SK-N-SH (cell line): Measurements from ENCODE around the gene SLC39A3. TPM values are rescaled to one million over a fixed set of nuclear protein-coding genes. Genes with fewer than 3 reads are reported as not detected.

Source experiments
- CTCF ChIA-PET: fragments of 300-600, 350-600 bp; formaldehyde crosslinking; extraction: SDS; loops from one replicate; lab custom pipeline; 2021; lab: Yijun Ruan, JAX
- POLR2A ChIA-PET: fragments of 350-600 bp; sonication (Branson Sonifier 250); formaldehyde crosslinking; extraction: SDS; loops from one replicate; lab custom pipeline; 2020; ENCODE audit warnings: antibody characterized with exemption, inconsistent platforms; lab: Yijun Ruan, JAX
- DNase-seq: peaks from one replicate; pipeline ENCODE4 v3.0.0; 2012
- H2AFZ ChIP-seq: fragments of 200-600 bp; sonication (generic); 2 replicates; pipeline ENCODE4 v1.8.1; 2016; ENCODE audit warnings: antibody characterized with exemption, mild to moderate bottlenecking, low read depth
- H3F3A ChIP-seq: fragments of 200-600 bp; sonication (generic); replicated peaks from 2 replicates; pipeline ENCODE3; 2016; ENCODE audit warnings: antibody characterized with exemption, mild to moderate bottlenecking; ENCODE audit not compliant: insufficient read depth
- H3K27ac ChIP-seq, 2 experiments: fragments of 200-500 bp in 1 of 2; fragments of 200-600 bp in 1 of 2; sonication (Bioruptor generic) in 1 of 2; sonication (generic), shearing (Covaris generic) in 1 of 2; 2 replicates each; pipeline versions ENCODE4 v1.5.1 to v1.6.1; 2014 to 2016; ENCODE audit warnings: low read depth in 2 of 2, inconsistent platforms in 1 of 2, low read length in 1 of 2, mild to moderate bottlenecking in 1 of 2, mixed read lengths in 1 of 2
- H3K27me3 ChIP-seq: fragments of 200-600 bp; sonication (generic), shearing (Covaris generic); 2 replicates; pipeline ENCODE4 v1.6.1; 2016; ENCODE audit warnings: mixed run types; ENCODE audit not compliant: insufficient read depth
- H3K36me3 ChIP-seq, 2 experiments: fragments of 200-500 bp in 1 of 2; fragments of 200-600 bp in 1 of 2; sonication (Bioruptor generic) in 1 of 2; sonication (generic) in 1 of 2; replicated peaks in 1 of 2; 2 replicates each; pipeline versions ENCODE3 to v1.5.1; 2014 to 2016; ENCODE audit warnings: low read length in 1 of 2, mild to moderate bottlenecking in 1 of 2; ENCODE audit not compliant: insufficient read depth in 2 of 2, control insufficient read depth in 1 of 2
- H3K4me1 ChIP-seq, 2 experiments: fragments of 200-500 bp in 1 of 2; fragments of 200-600 bp in 1 of 2; sonication (Bioruptor generic) in 1 of 2; sonication (generic), shearing (Covaris generic) in 1 of 2; 2 replicates each; pipeline versions ENCODE4 v1.5.1 to v1.6.1; 2014 to 2016; ENCODE audit warnings: low read depth in 1 of 2, low read length in 1 of 2, mixed run types in 1 of 2; ENCODE audit not compliant: insufficient read depth in 2 of 2, control insufficient read depth in 1 of 2
- H3K4me2 ChIP-seq: fragments of 200-600 bp; sonication (generic), shearing (Covaris generic); 2 replicates; pipeline ENCODE4 v1.6.1; 2017; ENCODE audit warnings: mixed run types
- H3K4me3 ChIP-seq, 2 experiments: fragments of 200-500 bp in 1 of 2; fragments of 200-600 bp in 1 of 2; sonication (Bioruptor generic) in 1 of 2; sonication (generic), shearing (Covaris generic) in 1 of 2; 2 replicates each; pipeline versions ENCODE4 v1.5.1 to v1.8.1; 2014 to 2016; ENCODE audit warnings: low read depth in 2 of 2, inconsistent platforms in 1 of 2, low read length in 1 of 2, mild to moderate bottlenecking in 1 of 2, mixed read lengths in 1 of 2, moderate library complexity in 1 of 2
- H3K79me2 ChIP-seq: fragments of 200-600 bp; sonication (generic); 2 replicates; pipeline ENCODE4 v1.8.1; 2017; ENCODE audit warnings: mild to moderate bottlenecking; ENCODE audit not compliant: insufficient read depth
- H3K9ac ChIP-seq: fragments of 200-600 bp; sonication (generic); 2 replicates; pipeline ENCODE4 v1.6.1; 2017; ENCODE audit warnings: mixed run types
- H3K9me2 ChIP-seq: fragments of 200-600 bp; sonication (generic); 2 replicates; pipeline ENCODE4 v1.6.1; 2017; ENCODE audit warnings: mixed run types
- H3K9me3 ChIP-seq: fragments of 200-600 bp; sonication (generic); 2 replicates; pipeline ENCODE4 v1.6.1; 2017; ENCODE audit warnings: mixed run types, mild to moderate bottlenecking, moderate library complexity
- H4K20me1 ChIP-seq: fragments of 200-600 bp; sonication (generic); 2 replicates; pipeline ENCODE4 v1.6.1; 2017; ENCODE audit warnings: mild to moderate bottlenecking, mixed run types; ENCODE audit not compliant: insufficient read depth
- CHD2 ChIP-seq: fragments of 150-350 bp; IDR thresholded peaks from 2 replicates; pipeline ENCODE4 v1.6.1; 2018; ENCODE audit warnings: low read length; ENCODE audit not compliant: partially characterized antibody
- ELF1 ChIP-seq: IDR thresholded peaks from 2 replicates; pipeline ENCODE4 v1.4.0; 2012
- EZH2phosphoT487 ChIP-seq: fragments of 200-600 bp; sonication (generic); IDR thresholded peaks from 2 replicates; pipeline ENCODE4 v1.6.1; 2017; ENCODE audit warnings: low read depth, mixed run types, mild to moderate bottlenecking, antibody characterized with exemption, moderate library complexity, borderline replicate concordance
- FOXJ3 ChIP-seq: sonication (generic); formaldehyde crosslinking; IDR thresholded peaks from 2 replicates; pipeline ENCODE4 v1.5.1; 2020; ENCODE audit warnings: mild to moderate bottlenecking, missing genetic modification reagents
- GABPA ChIP-seq: IDR thresholded peaks from 2 replicates; pipeline ENCODE4 v1.4.0; 2012; ENCODE audit warnings: low read depth, mild to moderate bottlenecking
- JUND ChIP-seq: IDR thresholded peaks from 2 replicates; pipeline ENCODE4 v1.4.0; 2012
- MAX ChIP-seq: IDR thresholded peaks from 2 replicates; pipeline ENCODE4 v1.4.0; 2012; ENCODE audit warnings: low read depth
- MEF2A ChIP-seq: IDR thresholded peaks from 2 replicates; pipeline ENCODE4 v1.4.0; 2012; ENCODE audit warnings: low read depth, borderline replicate concordance
- MXI1 ChIP-seq: IDR thresholded peaks from 2 replicates; pipeline ENCODE4 v1.6.1; 2012; ENCODE audit warnings: mild to moderate bottlenecking, low read depth, low read length, improper control_type of control experiment
- NRF1 ChIP-seq: IDR thresholded peaks from 2 replicates; pipeline ENCODE4 v1.6.1; 2012; ENCODE audit warnings: low read depth, mild to moderate bottlenecking, low read length
- PBX3 ChIP-seq: IDR thresholded peaks from 2 replicates; pipeline ENCODE4; 2012
- RFX5 ChIP-seq: IDR thresholded peaks from 2 replicates; pipeline ENCODE4 v1.6.1; 2012; ENCODE audit warnings: mild to moderate bottlenecking, improper control_type of control experiment, low read length
- USF2 ChIP-seq: fragments of 150-350 bp; IDR thresholded peaks from 2 replicates; pipeline ENCODE4 v1.6.1; 2017; ENCODE audit warnings: antibody characterized with exemption, low read length, low read depth, borderline replicate concordance
- ZBTB33 ChIP-seq: IDR thresholded peaks from 2 replicates; pipeline ENCODE4 v1.4.0; 2012; ENCODE audit warnings: low read depth, borderline replicate concordance
- WGBS: methylation state at CpG from one replicate; pipeline ENCODE4 v1.1.6; 2017; ENCODE audit warnings: low lambda C conversion rate; 5-methylcytosine and 5-hydroxymethylcytosine counted together
- polyA plus RNA-seq, 3 experiments: library from polyadenylated mRNA; depleted of rRNA; stranded (reverse); fragments of >200 nt; gene quantifications; 2 replicates each; pipeline ENCODE4 v1.2.3, GENCODE V29; 2012

The SLC39A3 gene
- polyA plus RNA-seq, 1 of the 3 experiments (the other 2 are of a cell fraction): 45.2 TPM

GRCh38 chr19:2733930-2734588, 5.8 kb downstream of the SLC39A3 start:
- H3K27me3 ChIP-seq: no peaks in the 10 kb centered on the region
- DNase-seq: no peak
- peaks cover 0 to 2% of the 10 kb centered on the region in 2 experiments; a peak in 1 of 4 replicates for H3K4me1 ChIP-seq
- H3K36me3 ChIP-seq: peaks cover 2 to 30% of the 10 kb centered on the region in 2 experiments
- no peak overlapping the region for H3K9ac ChIP-seq
- H3K4me2 ChIP-seq: no peak overlapping the region
- POLR2A ChIA-PET: no interaction called here
- H4K20me1 ChIP-seq: no peaks in the 10 kb centered on the region
- CTCF ChIA-PET: interaction anchor here (0.6 to 2.3 kb wide), 3 partner anchors 15 to 86 kb away, joined by 3 to 9 read pairs (median 4); no protein-coding TSS in a partner anchor
- H3K9me2 ChIP-seq: no peaks in the 10 kb centered on the region
- peaks cover 15% of the 10 kb centered on the region for H3K79me2 ChIP-seq
- no peaks in the 10 kb centered on the region for H3F3A ChIP-seq
- WGBS: 93% methylated on average over 35 of the region's 35 CpGs
- no peak overlapping the region for H2AFZ ChIP-seq
- no peak overlapping the region for H3K4me3 ChIP-seq
- no peaks in the 10 kb centered on the region for H3K9me3 ChIP-seq
- TF ChIP-seq ZBTB33 (no peak), GABPA (no peak), MAX (no peak), RFX5 (no peak), JUND (no peak), USF2 (no peak), FOXJ3 (CRISPR knock-in tag) (no peak), CHD2 (no peak), EZH2phosphoT487 (no peak), NRF1 (no peak), MEF2A (no peak), ELF1 (no peak), MXI1 (no peak), PBX3 (no peak)
- H3K27ac ChIP-seq: no peak overlapping the region
